Measurements from ENCODE around the gene CHST11.

GRCh38 chr12:104583301-104583700 lies 126.6 kb downstream of the CHST11 start:
- TF ChIP-seq ZBTB33 (IDR thresholded peaks at IDR 0.05): no peak
- TF ChIP-seq REST (IDR thresholded peaks at IDR 0.05): no peak
- no peak for TF ChIP-seq RXRA (IDR thresholded peaks at IDR 0.05)

All from liver (tissue), 2 donors.